Measurements from ENCODE around the gene LRFN5.

Gene LRFN5

GRCh38 chr14:41785696-41786095 lies 179.0 kb downstream of the LRFN5 start:
- no peak for DNase-seq

DNA sequence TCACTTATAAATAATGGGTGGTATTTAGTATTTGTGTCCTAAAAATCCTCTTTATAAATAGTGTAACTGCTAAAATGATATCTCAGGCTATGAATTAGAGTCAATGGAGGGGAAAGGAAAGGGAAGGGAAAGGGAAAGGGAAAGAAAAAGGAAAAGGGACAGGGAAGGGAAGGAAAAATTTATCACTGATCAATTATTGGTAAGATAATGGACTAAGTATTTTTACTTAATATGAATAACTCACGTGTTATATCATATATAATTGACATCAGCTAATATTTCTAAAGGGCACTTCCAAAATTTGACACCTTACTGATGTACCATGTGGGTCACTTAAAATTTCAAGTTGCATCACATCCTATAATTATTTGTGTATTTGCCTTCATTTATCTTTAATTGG lies 193.1 kb downstream of the LRFN5 start:
- DNase-seq: no peak

DNA sequence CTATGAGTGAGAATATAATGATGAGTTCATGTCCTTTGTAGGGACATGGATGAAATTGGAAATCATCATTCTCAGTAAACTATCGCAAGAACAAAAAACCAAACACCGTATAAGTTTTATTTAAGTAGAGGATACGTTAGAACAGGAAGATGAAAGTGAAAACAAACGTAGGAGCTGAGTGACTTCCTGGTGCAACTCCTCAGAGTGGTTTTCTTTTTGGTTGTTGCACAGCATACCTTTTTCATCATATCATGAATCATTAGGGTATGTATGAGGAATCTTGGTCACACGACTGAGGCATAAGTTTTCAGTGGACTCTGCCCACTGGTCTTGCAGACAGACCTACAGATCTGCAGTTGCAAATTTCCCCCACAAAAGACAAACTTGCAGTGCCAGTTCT lies 199.0 kb downstream of the LRFN5 start:
- DNase-seq: no peak

DNA sequence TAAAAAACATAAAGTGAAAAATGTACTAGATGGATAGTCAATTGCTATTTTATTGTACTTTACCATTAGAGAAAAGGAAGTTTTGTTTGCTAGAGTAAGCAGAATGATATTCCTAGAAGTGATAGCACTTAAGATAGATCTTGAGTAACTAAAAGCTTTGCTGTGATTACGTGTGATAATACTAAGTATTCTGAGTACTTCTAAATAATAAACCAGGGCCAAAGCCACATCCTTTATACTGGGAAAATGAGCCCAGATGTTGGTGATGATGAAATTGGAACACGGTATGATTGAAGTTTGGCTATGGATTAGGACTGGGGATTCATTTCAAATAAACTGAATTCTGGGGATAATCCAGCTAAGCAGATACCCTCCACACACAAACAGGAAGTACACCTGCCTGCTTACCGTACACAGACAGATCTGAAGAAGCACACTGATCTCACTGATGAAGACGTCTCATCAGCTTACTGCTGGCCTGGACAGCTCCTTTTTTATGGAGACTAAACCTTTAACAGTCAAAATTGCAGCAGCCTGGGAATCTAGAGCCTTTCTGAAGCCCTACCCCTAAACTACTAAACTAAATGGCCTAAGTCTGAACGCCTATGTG lies 199.8 kb downstream of the LRFN5 start:
- no peak for DNase-seq

DNA sequence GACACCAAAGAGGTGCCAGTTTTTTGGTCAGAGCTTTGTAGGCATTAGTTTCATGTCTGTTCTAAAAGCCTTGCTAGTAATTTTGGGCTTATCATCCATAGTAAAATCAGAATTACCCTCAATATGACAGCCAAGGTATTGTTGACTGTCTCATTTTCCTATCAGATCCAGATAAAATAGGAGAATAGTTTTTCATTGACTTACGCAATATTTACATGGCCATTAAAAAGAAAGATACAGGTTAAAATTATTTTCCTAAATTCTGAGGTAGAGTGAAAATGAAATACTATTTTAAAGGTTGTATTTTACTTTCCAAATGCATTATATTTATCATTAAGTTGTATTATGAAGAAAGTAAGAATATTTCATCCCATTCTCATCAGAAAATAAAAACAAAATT lies 203.7 kb downstream of the LRFN5 start:
- no peak for DNase-seq

GRCh38 chr14:41817626-41818025 lies 210.9 kb downstream of the LRFN5 start:
- DNase-seq: no peak

DNA sequence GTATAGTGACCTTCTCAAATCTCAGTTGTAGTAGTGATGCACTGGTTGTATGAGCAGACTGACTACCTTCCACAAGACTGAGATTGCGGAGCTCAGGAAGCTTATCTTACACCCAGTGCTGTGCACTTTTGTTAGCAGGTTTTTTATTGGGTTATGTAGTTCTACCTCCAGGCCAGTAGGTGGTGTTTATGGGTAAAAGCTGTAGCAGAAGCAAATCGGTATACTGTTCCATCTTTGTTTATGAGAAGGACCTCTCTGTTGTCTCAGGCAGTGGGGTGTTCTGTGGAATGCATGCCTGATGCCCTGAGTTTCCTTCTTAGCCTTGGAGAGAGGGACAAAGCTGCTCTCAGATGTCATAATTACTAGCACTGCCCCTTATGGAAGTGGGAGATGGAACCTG lies 217.8 kb downstream of the LRFN5 start:
- no peak for DNase-seq

GRCh38 chr14:41825622-41826021 lies 218.9 kb downstream of the LRFN5 start:
- no peak for DNase-seq

GRCh38 chr14:41830714-41831406 lies 224.2 kb downstream of the LRFN5 start:
- DNase-seq: no peak

- no peak for DNase-seq
Observed at GRCh38 chr14:41839661-41840060, 233.0 kb downstream of the LRFN5 start.

DNA sequence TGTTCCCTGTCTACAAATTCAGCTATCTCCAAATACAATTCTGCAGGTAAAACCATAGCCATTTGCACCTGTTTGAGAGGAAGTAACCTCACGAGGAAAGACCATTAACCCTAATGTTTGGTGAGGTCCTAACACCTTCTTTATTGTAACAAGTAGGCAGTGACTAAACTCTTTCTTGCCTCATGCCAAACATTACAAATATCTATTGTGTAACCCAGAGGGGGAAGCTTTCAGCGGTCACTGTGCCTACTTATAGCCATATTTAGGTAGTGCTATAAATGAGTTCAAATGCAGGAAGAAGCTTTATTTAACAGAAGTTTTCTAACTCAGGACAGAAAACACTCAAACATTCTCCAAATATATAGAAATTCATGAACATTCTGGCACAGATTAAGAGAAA lies 252.7 kb downstream of the LRFN5 start:
- DNase-seq: no peak

- DNase-seq: no peak
Observed at GRCh38 chr14:41860586-41860985, 253.9 kb downstream of the LRFN5 start.

DNA sequence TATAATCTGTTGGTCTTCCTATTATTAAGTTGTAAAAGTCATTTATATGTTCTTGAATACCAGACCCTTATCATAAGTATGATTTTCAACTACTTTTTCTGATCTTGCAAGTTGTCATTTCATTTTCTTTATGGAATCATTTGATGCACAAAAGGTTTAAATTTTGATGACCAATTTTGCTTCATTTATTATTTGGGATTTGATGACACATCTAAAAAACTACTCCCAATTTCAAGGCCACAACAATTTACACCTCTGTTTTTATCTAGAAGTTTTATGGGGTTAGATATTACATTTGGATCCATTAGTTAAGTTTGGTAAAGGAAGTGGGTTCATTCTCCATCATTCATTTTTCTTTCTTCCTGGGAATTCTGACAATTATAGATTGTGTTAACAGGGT lies 259.2 kb downstream of the LRFN5 start:
- no peak for DNase-seq

- no peak for DNase-seq
Observed at GRCh38 chr14:41868396-41868795, 261.7 kb downstream of the LRFN5 start.

DNA sequence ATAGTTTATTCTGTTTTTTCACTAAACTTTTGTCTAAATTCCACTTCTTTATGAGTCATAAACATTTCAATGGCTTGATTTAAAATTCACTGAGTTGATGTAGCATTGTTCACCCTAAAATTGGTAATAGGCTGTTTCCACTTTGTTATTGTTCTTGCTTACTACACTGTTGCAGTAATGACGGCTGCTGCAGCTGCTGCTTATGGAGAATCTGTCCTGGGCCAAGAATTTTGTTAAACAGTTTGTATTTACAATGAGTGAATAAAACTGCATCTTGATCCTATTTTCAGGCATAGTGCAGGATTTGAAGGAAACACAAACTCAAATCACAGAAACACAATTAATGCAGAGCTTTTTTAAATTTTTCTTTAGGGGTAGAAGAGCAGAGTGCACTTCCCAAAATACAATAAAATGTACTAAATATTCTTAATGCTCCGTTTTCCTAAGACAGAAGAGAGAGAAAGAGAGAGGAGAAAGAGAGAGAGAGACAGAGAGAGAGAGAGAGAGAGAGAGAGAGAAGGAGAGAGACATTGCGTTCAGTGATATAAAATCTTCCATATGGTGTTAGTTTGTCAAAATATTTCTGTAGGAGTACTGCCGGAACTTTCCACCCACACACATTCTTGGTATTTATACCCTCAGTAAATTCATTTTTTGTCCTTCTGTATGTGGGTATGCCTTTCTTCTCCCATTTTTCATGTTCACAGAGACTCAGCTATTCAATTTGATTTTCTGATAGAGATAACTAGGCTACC lies 266.4 kb downstream of the LRFN5 start:
- DNase-seq: no peak

DNA sequence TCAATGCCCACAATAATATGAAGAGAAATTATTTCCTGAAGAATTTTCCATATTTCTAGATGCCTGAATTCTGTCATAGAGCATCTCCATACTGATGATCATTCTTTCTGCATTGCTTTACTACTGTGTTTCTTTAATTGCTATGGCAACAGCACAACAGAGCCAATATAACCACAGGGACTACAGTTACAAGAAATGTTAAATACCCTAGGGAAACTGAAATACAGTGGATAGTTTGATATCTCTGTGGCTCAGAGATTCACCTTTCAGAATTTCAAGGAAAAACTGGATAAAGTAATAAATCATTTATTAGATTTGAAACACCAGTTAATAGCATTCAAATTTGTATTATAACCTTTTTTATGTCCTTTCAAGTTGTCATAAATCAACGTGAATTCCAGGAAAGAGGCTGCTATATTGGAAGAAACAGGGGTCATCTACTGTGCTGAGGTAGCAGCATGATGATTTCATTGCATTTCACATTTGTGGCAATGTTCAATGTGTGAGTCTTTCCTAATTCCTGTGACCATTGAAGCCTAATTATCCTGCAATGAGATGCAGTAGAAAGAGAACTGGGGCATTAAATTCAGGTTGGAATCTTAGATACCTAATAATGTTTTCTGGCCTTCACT lies 267.1 kb downstream of the LRFN5 start:
- DNase-seq: no peak

- no peak for DNase-seq
Observed at GRCh38 chr14:41875116-41875515, 268.4 kb downstream of the LRFN5 start.

- DNase-seq: no peak
Observed at GRCh38 chr14:41878321-41878720, 271.6 kb downstream of the LRFN5 start.

- DNase-seq: no peak
Observed at GRCh38 chr14:41891624-41892023, 284.9 kb downstream of the LRFN5 start.

DNA sequence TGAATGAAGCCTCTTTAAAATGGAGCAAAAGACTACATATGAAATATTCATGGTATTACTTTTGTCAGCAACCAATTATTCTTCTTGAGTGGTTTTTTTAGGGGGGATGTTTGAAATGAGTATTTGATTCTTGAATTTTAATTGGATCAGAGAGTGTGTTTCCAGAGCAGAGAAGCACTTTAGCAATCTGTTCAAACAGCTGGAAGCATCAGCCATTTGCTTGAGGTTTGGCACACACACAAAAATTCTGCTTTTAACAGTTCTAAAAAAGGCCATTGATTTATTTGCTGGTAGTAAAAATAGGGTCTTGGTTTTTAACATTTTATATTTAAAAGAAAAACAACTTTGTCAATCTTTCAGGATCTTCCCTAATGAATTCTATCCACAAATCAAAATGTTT lies 292.7 kb downstream of the LRFN5 start:
- DNase-seq: no peak

GRCh38 chr14:41900644-41901043 lies 294.0 kb downstream of the LRFN5 start:
- DNase-seq: no peak

- DNase-seq: no peak
Observed at GRCh38 chr14:41901089-41901488, 294.4 kb downstream of the LRFN5 start.

GRCh38 chr14:41905394-41905964 lies 298.8 kb downstream of the LRFN5 start:
- DNase-seq: no peak
